Esophagus squamous epithelium (tissue), 4 donors: ENCODE data around the gene SLC35F2.

ENCODE experiments used
- CTCF ChIP-seq, 6 experiments: fragments of 450-650 bp in 4 of 6; fragments of 200-600 bp in 2 of 6; sonication (generic) in 2 of 6; IDR thresholded peaks; one replicate each; pipeline ENCODE4 v1.5.1; 2016 to 2019; ENCODE audit warnings: antibody characterized with exemption in 6 of 6, mild to moderate bottlenecking in 4 of 6, moderate library complexity in 4 of 6
- POLR2A ChIP-seq, 4 donors: fragments of 450-650 bp; IDR thresholded peaks; one replicate each; pipeline ENCODE4 v1.6.1; 2017; ENCODE audit warnings: antibody characterized with exemption in 4 of 4, mild to moderate bottlenecking in 4 of 4, moderate library complexity in 3 of 4

DNA sequence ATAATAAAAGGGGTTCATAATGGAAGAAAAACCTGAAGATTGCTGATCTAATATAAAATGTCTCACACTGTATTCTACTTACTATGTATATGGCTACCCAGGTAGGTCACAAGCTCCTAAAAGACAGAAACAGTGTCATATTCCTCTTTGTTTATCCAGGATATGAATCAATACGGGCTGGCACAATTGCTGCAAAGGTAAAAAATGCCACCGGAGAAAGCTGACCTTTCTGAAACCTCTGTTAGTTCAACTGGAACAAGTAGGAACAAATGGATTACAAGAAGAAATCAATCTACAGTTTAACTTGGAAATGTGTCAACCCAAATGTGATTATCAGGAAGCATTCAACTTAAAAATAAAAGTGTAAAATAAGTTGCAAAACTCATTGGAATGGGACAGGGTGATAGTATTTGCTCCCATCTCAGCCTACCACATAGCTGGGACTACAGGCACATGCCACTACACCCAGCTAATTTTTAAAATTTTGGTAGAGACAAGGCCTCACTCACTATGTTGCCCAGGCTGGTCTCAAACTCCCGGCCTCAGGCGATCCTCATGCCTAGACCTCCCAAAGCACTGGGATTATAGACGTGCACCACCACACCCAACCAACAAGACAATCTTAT lies 27.6 kb downstream of the SLC35F2 start:
- TF ChIP-seq CTCF (IDR thresholded peaks at IDR 0.05) (no peak), POLR2A (IDR thresholded peaks at IDR 0.05) (no peak)
